ENCODE results near the gene SEPTIN5.
"Not testable (repeated sequence)": the region's sequence is repeated elsewhere in the genome, so short reads cannot be mapped to it uniquely, and the experiment has no call there.

SEPTIN5 gene

DNA sequence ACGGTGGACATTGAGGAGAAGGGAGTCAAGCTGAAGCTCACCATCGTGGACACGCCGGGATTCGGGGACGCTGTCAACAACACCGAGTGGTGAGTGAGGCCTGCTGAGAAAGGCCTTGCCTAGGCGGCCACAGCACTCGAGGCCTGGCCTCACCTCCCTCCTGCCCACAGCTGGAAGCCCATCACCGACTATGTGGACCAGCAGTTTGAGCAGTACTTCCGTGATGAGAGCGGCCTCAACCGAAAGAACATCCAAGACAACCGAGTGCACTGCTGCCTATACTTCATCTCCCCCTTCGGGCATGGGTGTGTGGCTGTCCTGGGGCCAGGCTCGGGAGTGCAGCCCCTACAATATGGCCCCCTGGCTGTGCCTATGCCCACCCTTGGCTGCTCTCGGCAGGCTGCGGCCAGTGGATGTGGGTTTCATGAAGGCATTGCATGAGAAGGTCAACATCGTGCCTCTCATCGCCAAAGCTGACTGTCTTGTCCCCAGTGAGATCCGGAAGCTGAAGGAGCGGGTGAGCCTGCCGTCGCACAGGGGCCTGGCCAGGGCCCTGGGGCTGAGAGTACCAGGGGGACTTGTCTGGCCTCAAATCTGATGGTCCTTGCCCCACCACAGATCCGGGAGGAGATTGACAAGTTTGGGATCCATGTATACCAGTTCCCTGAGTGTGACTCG lies 6.0 kb downstream of the SEPTIN5 start:
- DNase-seq (ENCODE audit: low read depth): no peak

DNA sequence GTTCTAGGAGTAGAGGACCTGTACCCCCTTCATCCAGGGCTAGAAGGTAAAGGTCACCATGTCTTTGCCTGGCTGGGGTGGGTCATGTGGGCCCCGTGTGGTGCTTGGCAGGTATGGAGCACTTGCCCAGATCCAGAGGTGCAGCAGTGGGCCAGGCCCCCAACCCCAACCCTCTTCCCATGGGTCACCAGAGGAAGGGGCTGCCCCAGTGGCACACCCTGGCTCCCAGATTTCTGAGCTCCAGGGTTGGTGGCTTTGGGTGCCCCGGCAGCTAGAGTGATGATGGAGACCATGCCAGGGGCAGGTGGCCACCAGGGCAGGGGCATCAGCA lies 6.7 kb downstream of the SEPTIN5 start:
- DNase-seq (ENCODE audit: low read depth): no peak

- no peak for DNase-seq (ENCODE audit: low read depth)
Measured at GRCh38 chr22:19721330-19722177, 7.3 kb downstream of the SEPTIN5 start.

- no peak for DNase-seq (ENCODE audit: low read depth)
Measured at GRCh38 chr22:19722178-19722981, 8.1 kb downstream of the SEPTIN5 start.

- no peak for DNase-seq (ENCODE audit: low read depth)
Measured at GRCh38 chr22:19722982-19723231, 8.6 kb downstream of the SEPTIN5 start.

- DNase-seq (ENCODE audit: low read depth): peak; percentile 46
Measured at GRCh38 chr22:19723232-19723982, 9.1 kb downstream of the SEPTIN5 start, which contains the start of gene GP1BB. GP1BB (plus strand) TSS chr22:19723539; CDS start chr22:19723570, 31 bp downstream.

DNA sequence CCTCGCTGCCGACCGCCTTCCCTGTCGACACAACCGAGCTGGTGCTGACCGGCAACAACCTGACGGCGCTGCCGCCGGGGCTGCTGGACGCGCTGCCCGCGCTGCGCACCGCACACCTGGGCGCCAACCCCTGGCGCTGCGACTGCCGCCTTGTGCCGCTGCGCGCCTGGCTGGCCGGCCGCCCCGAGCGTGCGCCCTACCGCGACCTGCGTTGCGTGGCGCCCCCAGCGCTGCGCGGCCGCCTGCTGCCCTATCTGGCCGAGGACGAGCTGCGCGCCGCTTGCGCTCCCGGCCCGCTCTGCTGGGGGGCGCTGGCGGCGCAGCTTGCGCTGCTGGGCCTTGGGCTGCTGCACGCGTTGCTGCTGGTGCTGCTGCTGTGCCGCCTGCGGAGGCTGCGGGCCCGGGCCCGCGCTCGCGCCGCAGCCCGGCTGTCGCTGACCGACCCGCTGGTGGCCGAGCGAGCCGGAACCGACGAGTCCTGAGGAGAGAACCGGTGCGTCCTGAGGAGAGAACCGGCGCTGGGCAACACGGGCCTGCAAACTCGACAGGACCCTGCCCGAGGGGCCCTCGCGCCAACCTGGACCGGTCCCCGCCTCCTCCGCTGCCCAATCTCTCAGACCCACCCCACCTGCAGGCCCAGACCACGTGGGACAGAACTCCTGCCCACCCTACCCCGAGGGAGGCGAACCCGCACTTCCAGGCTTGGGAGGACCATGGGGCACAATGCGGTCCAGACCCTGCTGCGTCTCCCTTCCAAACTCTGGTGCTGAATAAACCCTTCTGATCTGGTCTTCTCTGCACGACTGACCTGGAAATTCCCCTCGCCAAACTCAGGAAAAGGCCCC lies 9.9 kb downstream of the SEPTIN5 start:
- DNase-seq (ENCODE audit: low read depth): peak; percentile 55

GRCh38 chr22:19724927-19725661 lies 10.8 kb downstream of the SEPTIN5 start:
- DNase-seq (ENCODE audit: low read depth): no peak

- DNase-seq (ENCODE audit: low read depth): not testable (repeated sequence)
Measured at GRCh38 chr22:19726064-19726788, 11.9 kb downstream of the SEPTIN5 start.

GRCh38 chr22:19727310-19728150 lies 13.2 kb downstream of the SEPTIN5 start:
- DNase-seq (ENCODE audit: low read depth): no peak

DNA sequence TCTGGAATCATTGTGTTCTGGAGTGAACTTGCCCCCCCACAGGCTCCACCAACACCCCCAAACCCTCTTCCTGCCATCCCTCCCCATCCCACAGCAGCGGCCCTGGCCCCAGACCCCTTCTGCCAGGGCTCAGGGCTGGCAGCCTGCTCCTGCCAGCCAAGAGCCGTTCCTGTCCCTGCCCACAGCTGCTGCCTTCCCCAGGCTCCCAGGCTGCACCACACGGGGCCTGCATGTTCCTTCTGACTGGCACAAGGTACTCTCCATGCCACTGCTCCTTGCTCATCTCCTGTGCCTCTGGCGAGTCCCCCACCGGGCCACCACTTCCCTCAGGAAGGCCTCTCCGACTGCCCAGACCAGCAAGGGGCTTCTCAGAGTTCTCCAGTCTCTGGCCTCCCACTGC lies 14.0 kb downstream of the SEPTIN5 start:
- no peak for DNase-seq (ENCODE audit: low read depth)

- no peak for DNase-seq (ENCODE audit: low read depth)
Measured at GRCh38 chr22:19728836-19729235, 14.5 kb downstream of the SEPTIN5 start.

- no peak for DNase-seq (ENCODE audit: low read depth)
Measured at GRCh38 chr22:19729507-19729906, 15.2 kb downstream of the SEPTIN5 start.

DNA sequence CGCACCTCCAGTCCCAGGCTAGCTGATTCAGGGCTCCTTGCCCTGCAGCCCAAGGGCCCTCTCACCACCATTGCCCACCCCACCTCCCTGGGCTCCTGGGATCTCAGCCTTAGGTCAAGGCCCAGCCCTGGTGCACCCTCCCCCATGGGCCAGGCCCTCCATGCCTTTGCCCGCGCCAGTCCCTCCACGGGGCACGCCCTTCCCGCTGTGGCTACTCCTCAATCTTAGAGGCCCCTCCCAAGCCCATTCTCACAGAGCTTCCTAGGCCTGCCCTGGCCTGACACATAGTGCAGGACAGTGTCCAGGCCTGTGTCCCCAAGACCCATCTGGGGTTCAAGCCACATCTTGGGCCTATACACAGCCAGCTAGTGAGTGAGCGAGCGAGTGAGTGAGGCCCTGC lies 15.9 kb downstream of the SEPTIN5 start:
- no peak for DNase-seq (ENCODE audit: low read depth)

GRCh38 chr22:19730655-19731360 lies 16.5 kb downstream of the SEPTIN5 start:
- DNase-seq (ENCODE audit: low read depth): peak; percentile 79

- no peak for DNase-seq (ENCODE audit: low read depth)
Measured at GRCh38 chr22:19731361-19732135, 17.2 kb downstream of the SEPTIN5 start.

GRCh38 chr22:19732403-19733113 lies 18.3 kb downstream of the SEPTIN5 start:
- no peak for DNase-seq (ENCODE audit: low read depth)

Measured in activated T-cell treated with anti-CD3 and anti-CD28 coated beads for 48 hours (primary cell).